Heart right ventricle (tissue), 16 donors: ENCODE results near the gene CYGB. TPM values are rescaled to one million over a fixed set of nuclear protein-coding genes. Genes with fewer than 3 reads are reported as not detected.

Source experiments
- ATAC-seq, 8 donors: fragments of 200-7000 bp; cut with Tn5 transposase; one replicate each; pipeline ENCODE4 v1.9.1; 2020; ENCODE audit warnings: mild to moderate bottlenecking in 8 of 8, moderate library complexity in 8 of 8, moderate number of reproducible peaks in 1 of 8
- DNase-seq, 2 donors: peaks; one replicate each; pipeline ENCODE4 v3.0.0-alpha.2; 2020
- H3K27ac ChIP-seq, 10 donors: fragments of 200-600 bp; sonication (generic) in 2 of 10; one replicate each; pipeline versions ENCODE4 v1.5.0 to v1.8.0; 2020 to 2022; ENCODE audit warnings: mild to moderate bottlenecking in 3 of 10
- H3K27me3 ChIP-seq, 7 donors: fragments of 200-600 bp; one replicate each; pipeline ENCODE4 v1.8.0; 2021 to 2022; ENCODE audit warnings: mild to moderate bottlenecking in 2 of 7
- H3K36me3 ChIP-seq, 9 donors: fragments of 200-600 bp; sonication (generic) in 1 of 9; one replicate each; pipeline versions ENCODE4 v1.5.0 to v1.8.0; 2020 to 2022; ENCODE audit warnings: mild to moderate bottlenecking in 2 of 9
- H3K4me1 ChIP-seq, 9 donors: fragments of 200-600 bp; sonication (generic) in 1 of 9; one replicate each; pipeline versions ENCODE4 v1.5.0 to v1.8.0; 2020 to 2022; ENCODE audit warnings: mild to moderate bottlenecking in 4 of 9
- H3K4me3 ChIP-seq, 10 donors: fragments of 200-600 bp; sonication (generic) in 2 of 10; one replicate each; pipeline versions ENCODE4 v1.5.0 to v1.8.0; 2020 to 2022; ENCODE audit warnings: mild to moderate bottlenecking in 7 of 10, moderate library complexity in 2 of 10
- H3K9me3 ChIP-seq, 11 donors: fragments of 200-600 bp in 10 of 11; sonication (generic) in 2 of 11; one replicate each; pipeline versions ENCODE4 v1.5.0 to v1.8.0; 2013 to 2022; ENCODE audit warnings: mild to moderate bottlenecking in 2 of 11, control low read depth in 1 of 11, moderate library complexity in 1 of 11
- WGBS, 2 donors: extraction: QIAGEN DNeasy Blood & Tissue Kit; methylation state at CpG; one replicate each; pipeline ENCODE4 v1.1.7; 2013; ENCODE audit warnings: inconsistent platforms in 1 of 2; 5-methylcytosine and 5-hydroxymethylcytosine counted together
- intact Hi-C, 10 donors: fragments of 100-400 bp; cut with DNase I; formaldehyde crosslinking; loops; one replicate each; pipeline versions ENCODE4 v1.11.1 to v1.14.2; 2022
- polyA plus RNA-seq, 2 donors: library from polyadenylated mRNA; stranded (reverse); fragments of 200-250 nt; gene quantifications; one replicate each; pipeline ENCODE4 v1.2.3, GENCODE V29; 2013
- total RNA-seq, 10 donors: library from RNA; stranded (reverse); fragmentation: NEBNext Ultra II Directional in 3 of 10; extraction: Animal tissue kit (Norgen Biotek cat#: 25700) in 3 of 10; gene quantifications; one replicate each; pipeline versions ENCODE4 v1.2.1 to v1.2.4, GENCODE V29; 2021 to 2023
- TF ChIP-seq, protein P1 (sequence below), 9 donors: fragments of 200-600 bp; sonication (generic) in 2 of 9; IDR thresholded peaks; one replicate each; pipeline versions ENCODE4 v1.5.0 to v1.8.0; 2021 to 2022; ENCODE audit warnings: antibody characterized with exemption in 9 of 9, mild to moderate bottlenecking in 5 of 9, moderate library complexity in 1 of 9
- donor health status: Arrhythmogenic right ventricular cardiomyopathy.
- donor health status: ischemic (EF 13 %, LVEDD 7.1; RV severe dilation, severe dysfunction).
- donor health status: healthy with polysubstance abuse.
- donor health status: DM: no; HTN: yes; CAD: no.
- donor health status: DM: no; HTN: no; CAD: no.
- donor health status: ischemic (EF 25% LVEDD 6.9; RV normal size, moderate dysfunction).
- donor health status: ischemic (EF 25% LVEDD 5.7; RV mildly dilated, moderate dysfunction).
- donor health status: healthy.
- donor health status: DM: yes; HTN: yes; CAD: no.
- donor health status: Ischemic cardiomyopathy.
- donor health status: ischemic (EF 35%, LVEDD 5.7; RV mildly dilated, moderate dysfunction).
- donor health status: nonischemic (EF 11% LVEDD 7.7; RV severe dilation, severe dysfunction).
- donor health status: DM: yes; HTN: yes; CAD: no.
- donor health status: PGD.
- donor health status: ischemic (EF 29% LVEDD 5.4; RV normal size, mild dysfunction).
- donor health status: nonischemic (EF 23%, LVEDD 6.1; RV moderate dilation, normal function).

Gene CYGB
- total and polyA plus RNA-seq, 12 donors = 9.3 to 57.7 (median 21.1) TPM

DNA sequence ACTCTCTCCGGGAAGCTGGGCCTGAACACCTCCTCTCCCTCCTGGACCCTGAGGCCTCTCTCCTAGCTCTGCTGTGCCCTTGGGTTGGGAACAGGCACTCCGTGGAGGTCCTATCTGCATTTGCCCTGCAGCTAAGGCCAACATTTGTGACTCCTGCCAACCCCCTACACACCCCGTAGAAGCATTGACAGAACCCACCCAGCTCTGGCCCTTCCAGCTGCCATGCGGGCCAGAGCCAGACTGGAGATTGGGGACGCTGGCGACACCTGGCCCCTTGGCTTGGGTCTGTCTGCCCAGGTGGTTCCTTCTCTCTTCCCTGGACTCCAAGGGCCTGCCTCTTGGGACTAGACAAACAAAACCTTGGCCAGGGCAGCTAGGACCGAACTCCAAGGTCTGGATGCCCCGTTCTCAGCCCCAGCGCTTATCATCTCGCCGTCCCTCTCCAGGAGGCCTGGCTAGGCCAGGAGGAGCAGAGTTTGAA is 35.6 kb downstream of the CYGB start:
- Histone ChIP-seq H3K36me3 (no peaks in the 10 kb centered on the region), H3K27ac (peak overlapping the region; percentile 83 to 97 (median 92)), H3K4me1 (peaks cover 22 to 63% (median 42%) of the 10 kb centered on the region in 9 donors), H3K4me3 (peak overlapping the region; percentile 35 to 85 (median 78)), H3K27me3 (peaks cover 0 to 4% (median 0%) of the 10 kb centered on the region in 7 donors), H3K9me3 (no peaks in the 10 kb centered on the region)
- TF ChIP-seq, protein P1, sequence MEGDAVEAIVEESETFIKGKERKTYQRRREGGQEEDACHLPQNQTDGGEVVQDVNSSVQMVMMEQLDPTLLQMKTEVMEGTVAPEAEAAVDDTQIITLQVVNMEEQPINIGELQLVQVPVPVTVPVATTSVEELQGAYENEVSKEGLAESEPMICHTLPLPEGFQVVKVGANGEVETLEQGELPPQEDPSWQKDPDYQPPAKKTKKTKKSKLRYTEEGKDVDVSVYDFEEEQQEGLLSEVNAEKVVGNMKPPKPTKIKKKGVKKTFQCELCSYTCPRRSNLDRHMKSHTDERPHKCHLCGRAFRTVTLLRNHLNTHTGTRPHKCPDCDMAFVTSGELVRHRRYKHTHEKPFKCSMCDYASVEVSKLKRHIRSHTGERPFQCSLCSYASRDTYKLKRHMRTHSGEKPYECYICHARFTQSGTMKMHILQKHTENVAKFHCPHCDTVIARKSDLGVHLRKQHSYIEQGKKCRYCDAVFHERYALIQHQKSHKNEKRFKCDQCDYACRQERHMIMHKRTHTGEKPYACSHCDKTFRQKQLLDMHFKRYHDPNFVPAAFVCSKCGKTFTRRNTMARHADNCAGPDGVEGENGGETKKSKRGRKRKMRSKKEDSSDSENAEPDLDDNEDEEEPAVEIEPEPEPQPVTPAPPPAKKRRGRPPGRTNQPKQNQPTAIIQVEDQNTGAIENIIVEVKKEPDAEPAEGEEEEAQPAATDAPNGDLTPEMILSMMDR (IDR thresholded peaks at IDR 0.05) = no peak
- DNase-seq = no peak
- ATAC-seq = no peak
- intact Hi-C loops = loop anchor here in 6 of 10 donors (5.0 to 10.0 kb wide), 4 partner anchors 90 to 197 kb away; partner anchors contain the start of gene QRICH2 (in 3 of the 6)
- WGBS, 2 donors = 76 to 78% methylated on average over 11 of the region's 11 CpGs

DNA sequence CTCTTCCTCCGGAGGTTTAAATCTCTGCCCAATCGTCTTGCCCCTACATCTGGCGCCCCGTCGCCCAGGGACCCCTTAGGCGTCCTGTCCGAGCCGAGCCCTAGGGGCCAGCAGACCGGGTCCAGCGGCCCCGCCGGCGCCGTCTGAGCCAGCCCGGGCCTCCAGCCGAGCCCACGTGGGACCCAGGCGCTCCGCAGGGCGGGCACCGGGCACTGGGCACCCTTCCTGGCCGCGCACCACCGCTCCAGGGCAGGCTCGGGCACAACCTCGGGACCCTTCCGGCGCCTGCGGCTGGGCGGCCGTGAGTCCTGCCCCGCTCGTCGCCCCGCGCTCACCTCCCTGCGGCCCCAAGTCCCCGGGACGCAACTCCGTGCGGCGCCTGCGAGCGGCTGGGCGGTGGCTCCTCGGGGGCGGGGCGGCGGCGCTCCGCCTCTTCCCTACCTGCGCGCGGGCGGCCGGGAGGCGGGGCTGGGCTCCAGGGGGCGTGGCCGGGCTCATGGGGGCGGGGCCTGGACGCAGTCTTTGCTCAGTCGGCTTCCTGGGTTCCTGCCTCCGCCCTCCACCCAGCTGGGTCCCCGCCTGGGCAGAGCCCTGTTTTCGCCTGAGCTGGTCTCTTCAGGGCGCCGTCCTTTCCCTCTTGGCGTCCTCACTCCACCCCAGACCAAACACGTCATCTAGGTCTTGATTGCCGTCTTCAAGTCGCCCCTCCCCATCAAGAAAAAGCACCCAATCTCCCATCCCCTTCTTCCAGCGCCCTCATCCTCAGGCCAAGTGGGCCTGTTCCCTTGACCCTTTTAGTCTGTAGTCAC is 36.3 kb downstream of the CYGB start, which contains the start of gene RHBDF2:
RHBDF2 (minus strand) TSS at position 406 of the 809 bp plus-strand sequence. CDS start 19,899 bp downstream, outside the sequence.
- Histone ChIP-seq H3K4me1 (peaks cover 20 to 64% (median 48%) of the 10 kb centered on the region in 9 donors), H3K27ac (peak within 1 kb of the TSS; percentile 83 to 97 (median 92)), H3K36me3 (no peaks in the 10 kb centered on the region), H3K4me3 (peak within 1 kb of the TSS; percentile 35 to 85 (median 78)), H3K27me3 (no peaks in the 10 kb centered on the region), H3K9me3 (no peaks in the 10 kb centered on the region)
- DNase-seq (peak; percentile 85 to 94), ATAC-seq (peak; percentile 80 to 91 (median 88))
- 1 to 4% methylated on average over 61 to 72 of the region's 72 CpGs for WGBS, 2 donors
- TF ChIP-seq, protein P1 (IDR thresholded peaks at IDR 0.05) = no peak
- intact Hi-C loops = loop anchor here in 6 of 10 donors (5.0 to 10.0 kb wide), 4 partner anchors 89 to 196 kb away; partner anchors contain the start of gene QRICH2 (in 3 of the 6)

DNA sequence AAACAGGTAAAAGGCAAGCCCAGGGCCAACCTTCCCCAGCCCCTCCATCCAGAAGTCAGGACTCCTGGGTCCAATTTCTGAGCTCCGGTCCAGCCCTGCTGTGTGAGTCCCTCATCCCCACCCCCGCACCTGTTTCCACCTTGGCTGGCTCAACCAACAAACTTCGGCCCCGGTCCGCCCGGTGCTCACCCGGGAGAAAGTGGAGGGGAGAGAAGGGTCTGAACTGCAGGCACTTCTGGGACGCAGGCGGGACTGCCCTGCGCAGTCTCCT is 36.8 kb downstream of the CYGB start:
- Histone ChIP-seq H3K9me3 (no peaks in the 10 kb centered on the region), H3K4me3 (peak overlapping the region; percentile 35 to 85 (median 78)), H3K27ac (peak overlapping the region; percentile 83 to 97 (median 92)), H3K36me3 (no peaks in the 10 kb centered on the region), H3K27me3 (no peaks in the 10 kb centered on the region), H3K4me1 (peaks cover 20 to 68% (median 51%) of the 10 kb centered on the region in 9 donors)
- ATAC-seq = peak in 2 of 8 donors; percentile 0 to 1
- TF ChIP-seq, protein P1 (IDR thresholded peaks at IDR 0.05) = no peak
- no peak for DNase-seq
- WGBS, 2 donors = 29 to 34% methylated on average over 10 of the region's 10 CpGs
- intact Hi-C loops = loop anchor here in 6 of 10 donors (5.0 to 10.0 kb wide), 4 partner anchors 88 to 196 kb away; partner anchors contain the start of gene QRICH2 (in 3 of the 6)

DNA sequence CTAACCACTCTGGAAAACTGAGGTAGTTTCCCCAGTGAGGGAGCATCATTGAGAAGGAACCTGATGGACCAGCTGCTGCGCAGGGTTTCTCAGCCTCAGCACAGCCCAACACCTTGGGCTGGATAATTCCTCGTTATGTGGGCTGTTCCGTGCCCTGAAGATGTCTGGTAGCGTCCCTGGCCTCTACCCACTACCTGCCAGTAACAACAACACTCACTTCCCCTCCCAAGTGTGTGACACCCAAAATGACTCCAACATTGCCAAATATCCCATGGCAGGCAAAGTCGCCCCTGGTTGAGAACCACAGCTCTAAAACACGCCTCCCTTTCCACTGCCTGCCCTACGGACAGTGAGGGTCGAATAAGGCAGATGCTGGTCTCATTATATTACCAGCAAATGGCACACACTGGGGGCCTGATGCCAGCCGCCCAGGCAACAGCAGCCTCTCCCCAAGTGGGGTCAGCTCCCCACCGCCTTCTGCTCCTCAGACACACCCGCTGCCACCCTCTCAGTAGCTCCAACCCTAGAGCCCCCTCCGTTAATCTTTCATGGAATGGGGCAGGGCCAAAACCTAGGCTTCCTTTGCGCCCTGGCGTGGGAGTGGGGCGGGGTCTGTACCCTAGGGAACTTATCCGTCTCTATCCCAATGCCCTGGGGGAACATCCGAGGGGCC is 37.3 kb downstream of the CYGB start:
- Histone ChIP-seq H3K27ac (peak overlapping the region; percentile 83 to 97 (median 92)), H3K27me3 (no peaks in the 10 kb centered on the region), H3K4me1 (peaks cover 20 to 72% (median 51%) of the 10 kb centered on the region in 9 donors), H3K9me3 (no peaks in the 10 kb centered on the region), H3K36me3 (no peaks in the 10 kb centered on the region), H3K4me3 (peak overlapping the region; percentile 35 to 85 (median 78))
- intact Hi-C loops = loop anchor here in 6 of 10 donors (5.0 to 10.0 kb wide), 4 partner anchors 88 to 195 kb away; partner anchors contain the start of gene QRICH2 (in 3 of the 6)
- no peak for DNase-seq
- WGBS, 2 donors = 70 to 81% methylated on average over 17 of the region's 17 CpGs
- ATAC-seq = no peak
- TF ChIP-seq, protein P1 (IDR thresholded peaks at IDR 0.05) = no peak
